Testis (tissue), 3 donors: ENCODE data around the gene SMARCAD1. TPM values are rescaled to one million over a fixed set of nuclear protein-coding genes. Genes with fewer than 3 reads are reported as not detected.
A peak's percentile ranks its signal among the peaks of the same experiment; 100 is the strongest.
"Not testable (repeated sequence)": the region's sequence is repeated elsewhere in the genome, so short reads cannot be mapped to it uniquely, and the experiment has no call there.

ENCODE experiments used
- DNase-seq: peaks from one replicate; pipeline ENCODE4 v3.0.0-alpha.2; 2019
- H3K27ac ChIP-seq, 2 donors: fragments of 200-600 bp; sonication (generic); one replicate each; pipeline ENCODE4 v1.5.1; 2019
- H3K27me3 ChIP-seq: fragments of 200-600 bp; sonication (generic); one replicate; pipeline ENCODE4 v1.5.1; 2019
- H3K36me3 ChIP-seq: fragments of 200-600 bp; sonication (generic); one replicate; pipeline ENCODE4 v1.5.1; 2017; ENCODE audit warnings: low read depth; ENCODE audit errors: missing control alignments
- H3K4me1 ChIP-seq: fragments of 200-600 bp; sonication (generic); one replicate; pipeline ENCODE4 v1.5.1; 2019
- H3K4me3 ChIP-seq, 2 donors: fragments of 200-600 bp; sonication (generic); one replicate each; pipeline ENCODE4 v1.5.1; 2017 to 2019
- H3K9me3 ChIP-seq: fragments of 200-600 bp; sonication (generic); one replicate; pipeline ENCODE4 v1.5.1; 2017
- POLR2A ChIP-seq: fragments of 450-650 bp; IDR thresholded peaks from one replicate; pipeline ENCODE4 v1.6.1; 2017; ENCODE audit warnings: antibody characterized with exemption, mild to moderate bottlenecking, moderate library complexity
- WGBS, 2 donors: methylation state at CpG; one replicate each; pipeline ENCODE4 v1.1.5; 2018; 5-methylcytosine and 5-hydroxymethylcytosine counted together
- intact Hi-C: fragments of 100-400 bp; cut with DNase I; formaldehyde crosslinking; loops from one replicate; pipeline ENCODE4 v1.15.1; 2023; ENCODE audit warnings: low total_unique reads
- polyA plus RNA-seq: library from polyadenylated mRNA; stranded (reverse); fragments of 350-450 nt; fragmentation: Illumina TruSeq; extraction: RNeasy Lipid Tissue Mini Kit (QIAGEN cat#74804); gene quantifications from one replicate; pipeline ENCODE4 v1.2.3, GENCODE V29; 2014; ENCODE audit warnings: low read depth, low replicate concordance; ENCODE audit not compliant: insufficient read depth
- total RNA-seq, 2 donors: library from RNA; depleted of rRNA; stranded (reverse); fragments of >200 nt; gene quantifications; one replicate each; pipeline ENCODE4 v1.2.3, GENCODE V29; 2016
- TF ChIP-seq, protein P1 (sequence below), 3 experiments: fragments of 450-650 bp in 2 of 3; fragments of 200-600 bp in 1 of 3; sonication (generic) in 1 of 3; IDR thresholded peaks; one replicate each; pipeline ENCODE4 v1.5.1; 2016 to 2019; ENCODE audit warnings: antibody characterized with exemption in 3 of 3, mild to moderate bottlenecking in 2 of 3, moderate library complexity in 1 of 3

Gene SMARCAD1
- total and polyA plus RNA-seq, 3 donors from 2014 or later, result 17.4 to 35.6 (median 31.7) TPM

DNA sequence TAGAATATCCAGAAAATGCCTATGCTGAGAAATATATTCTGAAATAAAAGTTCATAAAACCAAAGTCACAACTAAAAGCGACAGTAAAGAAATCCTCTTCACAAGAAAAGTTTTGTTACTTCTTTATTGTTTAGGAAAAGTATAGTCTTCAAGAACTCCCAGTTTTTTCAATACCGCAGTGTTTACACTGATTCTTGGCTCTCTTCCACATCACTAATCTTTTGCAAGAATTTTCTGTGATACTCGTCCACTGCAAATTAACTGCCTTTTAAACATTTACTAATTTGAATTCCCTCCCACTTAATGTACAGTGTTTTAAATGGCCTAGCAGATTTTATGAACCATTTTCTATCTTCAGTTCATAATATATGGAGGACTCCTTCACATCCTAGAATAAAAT lies 69.9 kb downstream of the SMARCAD1 start:
- Histone ChIP-seq H3K9me3 (no peaks in the 10 kb centered on the region), H3K27me3 (no peaks in the 10 kb centered on the region), H3K36me3 (no peaks in the 10 kb centered on the region), H3K4me1 (no peaks in the 10 kb centered on the region), H3K4me3 (no peak overlapping the region), H3K27ac (no peak overlapping the region)
- TF ChIP-seq, protein P1, sequence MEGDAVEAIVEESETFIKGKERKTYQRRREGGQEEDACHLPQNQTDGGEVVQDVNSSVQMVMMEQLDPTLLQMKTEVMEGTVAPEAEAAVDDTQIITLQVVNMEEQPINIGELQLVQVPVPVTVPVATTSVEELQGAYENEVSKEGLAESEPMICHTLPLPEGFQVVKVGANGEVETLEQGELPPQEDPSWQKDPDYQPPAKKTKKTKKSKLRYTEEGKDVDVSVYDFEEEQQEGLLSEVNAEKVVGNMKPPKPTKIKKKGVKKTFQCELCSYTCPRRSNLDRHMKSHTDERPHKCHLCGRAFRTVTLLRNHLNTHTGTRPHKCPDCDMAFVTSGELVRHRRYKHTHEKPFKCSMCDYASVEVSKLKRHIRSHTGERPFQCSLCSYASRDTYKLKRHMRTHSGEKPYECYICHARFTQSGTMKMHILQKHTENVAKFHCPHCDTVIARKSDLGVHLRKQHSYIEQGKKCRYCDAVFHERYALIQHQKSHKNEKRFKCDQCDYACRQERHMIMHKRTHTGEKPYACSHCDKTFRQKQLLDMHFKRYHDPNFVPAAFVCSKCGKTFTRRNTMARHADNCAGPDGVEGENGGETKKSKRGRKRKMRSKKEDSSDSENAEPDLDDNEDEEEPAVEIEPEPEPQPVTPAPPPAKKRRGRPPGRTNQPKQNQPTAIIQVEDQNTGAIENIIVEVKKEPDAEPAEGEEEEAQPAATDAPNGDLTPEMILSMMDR (IDR thresholded peaks at IDR 0.05), result no peak
- TF ChIP-seq POLR2A, result no peak
- 71% methylated on average over 3 of the region's 3 CpGs for WGBS, 2 donors
- intact Hi-C loops, result no loop called here
- DNase-seq, result no peak

GRCh38 chr4:94278781-94279180 lies 71.1 kb downstream of the SMARCAD1 start:
- no peak overlapping the region for H3K4me3 ChIP-seq
- TF ChIP-seq, protein P1 (IDR thresholded peaks at IDR 0.05), result no peak
- no peak for TF ChIP-seq POLR2A
- 94 to 96% methylated on average over 2 of the region's 2 CpGs for WGBS, 2 donors
- no peak overlapping the region for H3K27ac ChIP-seq
- no peaks in the 10 kb centered on the region for H3K27me3 ChIP-seq
- no peaks in the 10 kb centered on the region for H3K9me3 ChIP-seq
- H3K4me1 ChIP-seq, result no peaks in the 10 kb centered on the region
- no peak for DNase-seq
- intact Hi-C loops, result no loop called here
- no peaks in the 10 kb centered on the region for H3K36me3 ChIP-seq

DNA sequence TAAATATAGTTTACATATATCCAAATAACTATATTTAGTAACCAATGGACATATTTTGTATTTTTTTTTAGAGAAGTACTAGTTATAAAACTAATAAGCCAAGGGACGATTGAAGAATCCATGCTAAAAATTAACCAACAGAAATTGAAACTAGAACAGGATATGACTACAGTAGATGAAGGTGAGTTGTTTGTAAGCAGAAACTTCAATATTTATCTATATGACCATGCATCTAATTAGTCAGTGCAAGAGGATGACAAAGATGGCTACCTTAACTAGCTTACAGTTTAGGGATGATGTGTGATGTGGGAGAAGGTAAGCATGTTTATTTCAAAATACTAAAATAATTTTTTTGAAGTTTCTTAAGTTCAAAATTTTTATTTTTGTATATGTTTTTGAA lies 77.2 kb downstream of the SMARCAD1 start:
- TF ChIP-seq, protein P1 (IDR thresholded peaks at IDR 0.05), result no peak
- no peak for TF ChIP-seq POLR2A
- H3K27ac ChIP-seq, result no peak overlapping the region
- H3K4me3 ChIP-seq, result no peak overlapping the region
- no peaks in the 10 kb centered on the region for H3K36me3 ChIP-seq
- no peak for DNase-seq
- no peaks in the 10 kb centered on the region for H3K4me1 ChIP-seq
- intact Hi-C loops, result no loop called here
- no peaks in the 10 kb centered on the region for H3K27me3 ChIP-seq
- no peaks in the 10 kb centered on the region for H3K9me3 ChIP-seq
- 83 to 86% methylated on average over 1 of the region's 1 CpG for WGBS, 2 donors

- 95 to 96% methylated on average over 4 of the region's 4 CpGs for WGBS, 2 donors
- H3K27ac ChIP-seq, result no peak overlapping the region
- no peak for DNase-seq
- no peak overlapping the region for H3K4me3 ChIP-seq
- intact Hi-C loops, result no loop called here
- TF ChIP-seq, protein P1 (IDR thresholded peaks at IDR 0.05), result no peak
- no peak for TF ChIP-seq POLR2A
- no peaks in the 10 kb centered on the region for H3K36me3 ChIP-seq
- no peaks in the 10 kb centered on the region for H3K27me3 ChIP-seq
- H3K9me3 ChIP-seq, result no peaks in the 10 kb centered on the region
- H3K4me1 ChIP-seq, result no peaks in the 10 kb centered on the region
Measured at GRCh38 chr4:94285666-94286065, 78.0 kb downstream of the SMARCAD1 start.

- no peak for TF ChIP-seq POLR2A
- TF ChIP-seq, protein P1 (IDR thresholded peaks at IDR 0.05), result peak in 1 of 3 experiments; percentile 36
- intact Hi-C loops, result no loop called here
- no peak for DNase-seq
- Histone ChIP-seq H3K27ac (no peak overlapping the region), H3K4me3 (no peak overlapping the region), H3K36me3 (no peaks in the 10 kb centered on the region), H3K27me3 (no peaks in the 10 kb centered on the region), H3K4me1 (no peaks in the 10 kb centered on the region), H3K9me3 (no peaks in the 10 kb centered on the region)
- 81 to 87% methylated on average over 2 of the region's 2 CpGs for WGBS, 2 donors
Measured at GRCh38 chr4:94290245-94290644, 82.6 kb downstream of the SMARCAD1 start.

DNA sequence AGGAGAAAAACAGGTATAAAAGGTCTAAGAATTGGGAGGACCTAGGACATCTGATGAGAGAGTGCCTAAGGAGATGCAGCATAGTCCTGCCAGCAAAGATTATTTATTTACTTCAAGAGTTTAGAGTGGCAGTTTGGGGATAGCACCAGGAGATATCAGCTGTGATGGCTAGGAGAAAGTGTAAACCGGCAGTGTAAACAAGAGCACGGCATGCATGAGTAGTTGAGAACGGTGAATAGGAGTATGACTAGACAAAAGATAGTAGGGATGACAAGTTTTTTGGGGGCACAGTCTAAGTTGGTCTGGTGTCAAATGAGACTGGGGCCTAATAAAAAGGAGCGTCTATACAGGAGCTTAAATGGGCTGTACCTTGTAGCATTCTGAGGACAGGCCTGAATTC lies 86.3 kb downstream of the SMARCAD1 start:
- H3K4me1 ChIP-seq, H3K36me3 ChIP-seq, H3K27me3 ChIP-seq, H3K9me3 ChIP-seq, H3K27ac ChIP-seq, intact Hi-C loops, DNase-seq, H3K4me3 ChIP-seq: not testable (repeated sequence)
- WGBS, 2 donors, result 88 to 97% methylated on average over 4 of the region's 4 CpGs

DNA sequence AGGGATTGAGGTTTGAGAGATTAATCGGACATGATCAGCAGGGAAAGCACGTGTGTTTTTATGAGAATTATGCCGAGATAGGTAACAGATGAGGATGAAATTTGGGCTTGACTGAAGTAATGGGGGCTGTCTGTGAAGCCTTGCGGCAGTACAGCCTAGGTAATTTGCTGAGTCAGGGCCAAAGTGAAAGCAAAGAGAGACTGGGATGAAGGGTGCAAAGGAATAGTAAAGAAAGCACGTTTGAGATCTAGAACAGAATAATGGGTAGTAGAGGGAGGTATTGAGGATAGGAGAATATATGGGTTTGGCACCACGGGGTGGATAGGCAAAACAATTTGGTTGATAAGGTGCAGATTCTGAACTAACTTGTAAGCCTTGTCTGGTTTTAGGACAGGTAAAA lies 87.8 kb downstream of the SMARCAD1 start:
- WGBS, 2 donors, result 86 to 89% methylated on average over 6 of the region's 6 CpGs
- DNase-seq, H3K36me3 ChIP-seq, intact Hi-C loops, H3K4me1 ChIP-seq, H3K27ac ChIP-seq, H3K9me3 ChIP-seq, H3K27me3 ChIP-seq, H3K4me3 ChIP-seq: not testable (repeated sequence)
